GM23338 (cell line): ENCODE data around the gene MAPK4.

Experiments used
- CTCF ChIP-seq, 2 experiments: fragments of 200-600 bp in 1 of 2; sonication (generic) in 1 of 2; conservative IDR thresholded peaks; 2 replicates each; pipeline versions ENCODE4 v1.5.1 to v1.6.1; 2016 to 2017; ENCODE audit warnings: antibody characterized with exemption in 2 of 2, low read depth in 2 of 2, mild to moderate bottlenecking in 2 of 2, moderate library complexity in 1 of 2
- EZH2phosphoT487 ChIP-seq: fragments of 200-600 bp; sonication (generic); IDR thresholded peaks from one replicate; pipeline ENCODE4 v1.8.1; 2018; ENCODE audit warnings: antibody characterized with exemption; ENCODE audit not compliant: unreplicated experiment
- JUNB ChIP-seq: IDR thresholded peaks from one replicate; pipeline ENCODE4 v1.6.1; 2016; ENCODE audit warnings: antibody characterized with exemption; ENCODE audit not compliant: unreplicated experiment

- TF ChIP-seq CTCF (conservative IDR thresholded peaks at IDR 0.05; ENCODE audit: low read depth in 2 of 2) (no peak), EZH2phosphoT487 (no peak), JUNB (no peak)
These were observed 87.9 kb downstream of the MAPK4 start for GRCh38 chr18:50647792-50648191.
